ENCODE results near the gene TMEM63C.

The TMEM63C gene

GRCh38 chr14:77203611-77204458, 22.2 kb downstream of the TMEM63C start:
- no peak for DNase-seq (ENCODE audit: insufficient read length, low spot score)
- FAIRE-seq = no peak
- TF ChIP-seq POLR2A (IDR thresholded peaks at IDR 0.05; ENCODE audit: low read depth, low read length) (no peak), SPI1 (IDR thresholded peaks at IDR 0.05; ENCODE audit: low read depth, low read length) (no peak), TAF1 (IDR thresholded peaks at IDR 0.05; ENCODE audit: low read depth, low read length) (no peak), PAX5 (IDR thresholded peaks at IDR 0.05; ENCODE audit: insufficient read depth, low read length, severe bottlenecking) (no peak), POU2F2 (IDR thresholded peaks at IDR 0.05; ENCODE audit: low read depth, low read length) (no peak), POLR2AphosphoS5 (IDR thresholded peaks at IDR 0.05; ENCODE audit: low read depth, low read length) (no peak)

GRCh38 chr14:77204459-77204771, 22.8 kb downstream of the TMEM63C start:
- no peak for FAIRE-seq
- no peak for DNase-seq (ENCODE audit: insufficient read length, low spot score)
- TF ChIP-seq SPI1 (IDR thresholded peaks at IDR 0.05; ENCODE audit: low read depth, low read length) (no peak), TAF1 (IDR thresholded peaks at IDR 0.05; ENCODE audit: low read depth, low read length) (no peak), POU2F2 (IDR thresholded peaks at IDR 0.05; ENCODE audit: low read depth, low read length) (no peak), POLR2AphosphoS5 (IDR thresholded peaks at IDR 0.05; ENCODE audit: low read depth, low read length) (no peak), POLR2A (IDR thresholded peaks at IDR 0.05; ENCODE audit: low read depth, low read length) (no peak), PAX5 (IDR thresholded peaks at IDR 0.05; ENCODE audit: insufficient read depth, low read length, severe bottlenecking) (no peak)

GRCh38 chr14:77204907-77205306, 23.3 kb downstream of the TMEM63C start:
- DNase-seq (ENCODE audit: insufficient read length, low spot score) = no peak
- no peak for FAIRE-seq
- TF ChIP-seq TAF1 (IDR thresholded peaks at IDR 0.05; ENCODE audit: low read depth, low read length) (no peak), POLR2A (IDR thresholded peaks at IDR 0.05; ENCODE audit: low read depth, low read length) (no peak), POU2F2 (IDR thresholded peaks at IDR 0.05; ENCODE audit: low read depth, low read length) (no peak), POLR2AphosphoS5 (IDR thresholded peaks at IDR 0.05; ENCODE audit: low read depth, low read length) (no peak), SPI1 (IDR thresholded peaks at IDR 0.05; ENCODE audit: low read depth, low read length) (no peak), PAX5 (IDR thresholded peaks at IDR 0.05; ENCODE audit: insufficient read depth, low read length, severe bottlenecking) (no peak)

GRCh38 chr14:77205566-77205965, 24.0 kb downstream of the TMEM63C start:
- DNase-seq (ENCODE audit: insufficient read length, low spot score) = no peak
- TF ChIP-seq POU2F2 (IDR thresholded peaks at IDR 0.05; ENCODE audit: low read depth, low read length) (no peak), POLR2AphosphoS5 (IDR thresholded peaks at IDR 0.05; ENCODE audit: low read depth, low read length) (no peak), SPI1 (IDR thresholded peaks at IDR 0.05; ENCODE audit: low read depth, low read length) (no peak), TAF1 (IDR thresholded peaks at IDR 0.05; ENCODE audit: low read depth, low read length) (no peak), PAX5 (IDR thresholded peaks at IDR 0.05; ENCODE audit: insufficient read depth, low read length, severe bottlenecking) (no peak), POLR2A (IDR thresholded peaks at IDR 0.05; ENCODE audit: low read depth, low read length) (no peak)
- no peak for FAIRE-seq

- DNase-seq (ENCODE audit: insufficient read length, low spot score) (no peak), FAIRE-seq (no peak)
- TF ChIP-seq TAF1 (IDR thresholded peaks at IDR 0.05; ENCODE audit: low read depth, low read length) = no peak
- no peak for TF ChIP-seq POU2F2 (IDR thresholded peaks at IDR 0.05; ENCODE audit: low read depth, low read length)
- no peak for TF ChIP-seq SPI1 (IDR thresholded peaks at IDR 0.05; ENCODE audit: low read depth, low read length)
- TF ChIP-seq PAX5 (IDR thresholded peaks at IDR 0.05; ENCODE audit: insufficient read depth, low read length, severe bottlenecking) = no peak
- TF ChIP-seq POLR2AphosphoS5 (IDR thresholded peaks at IDR 0.05; ENCODE audit: low read depth, low read length) = no peak
- no peak for TF ChIP-seq POLR2A (IDR thresholded peaks at IDR 0.05; ENCODE audit: low read depth, low read length)
These were observed 24.7 kb downstream of the TMEM63C start for GRCh38 chr14:77206261-77206824.

- FAIRE-seq (no peak), DNase-seq (ENCODE audit: insufficient read length, low spot score) (no peak)
- TF ChIP-seq POU2F2 (IDR thresholded peaks at IDR 0.05; ENCODE audit: low read depth, low read length) = no peak
- TF ChIP-seq SPI1 (IDR thresholded peaks at IDR 0.05; ENCODE audit: low read depth, low read length) = no peak
- no peak for TF ChIP-seq POLR2AphosphoS5 (IDR thresholded peaks at IDR 0.05; ENCODE audit: low read depth, low read length)
- TF ChIP-seq TAF1 (IDR thresholded peaks at IDR 0.05; ENCODE audit: low read depth, low read length) = no peak
- TF ChIP-seq PAX5 (IDR thresholded peaks at IDR 0.05; ENCODE audit: insufficient read depth, low read length, severe bottlenecking) = no peak
- TF ChIP-seq POLR2A (IDR thresholded peaks at IDR 0.05; ENCODE audit: low read depth, low read length) = no peak
These were observed 25.3 kb downstream of the TMEM63C start for GRCh38 chr14:77206877-77207389.

GRCh38 chr14:77208291-77208978, 26.8 kb downstream of the TMEM63C start:
- peak; percentile 44 for DNase-seq (ENCODE audit: insufficient read length, low spot score)
- FAIRE-seq = peak; percentile 40
- TF ChIP-seq SPI1 (IDR thresholded peaks at IDR 0.05; ENCODE audit: low read depth, low read length) = no peak
- TF ChIP-seq POLR2AphosphoS5 (IDR thresholded peaks at IDR 0.05; ENCODE audit: low read depth, low read length) = no peak

- no peak for DNase-seq (ENCODE audit: insufficient read length, low spot score)
- no peak for TF ChIP-seq POLR2A (IDR thresholded peaks at IDR 0.05; ENCODE audit: low read depth, low read length)
- no peak for TF ChIP-seq SPI1 (IDR thresholded peaks at IDR 0.05; ENCODE audit: low read depth, low read length)
- TF ChIP-seq POLR2AphosphoS5 (IDR thresholded peaks at IDR 0.05; ENCODE audit: low read depth, low read length) = no peak
- TF ChIP-seq TAF1 (IDR thresholded peaks at IDR 0.05; ENCODE audit: low read depth, low read length) = no peak
- TF ChIP-seq POU2F2 (IDR thresholded peaks at IDR 0.05; ENCODE audit: low read depth, low read length) = no peak
- TF ChIP-seq PAX5 (IDR thresholded peaks at IDR 0.05; ENCODE audit: insufficient read depth, low read length, severe bottlenecking) = no peak
- no peak for FAIRE-seq
These were observed 27.4 kb downstream of the TMEM63C start for GRCh38 chr14:77208979-77209318.
